ENCODE results near the gene AFDN.
"Not testable (repeated sequence)": the region's sequence is repeated elsewhere in the genome, so short reads cannot be mapped to it uniquely, and the experiment has no call there.

The AFDN gene

DNA sequence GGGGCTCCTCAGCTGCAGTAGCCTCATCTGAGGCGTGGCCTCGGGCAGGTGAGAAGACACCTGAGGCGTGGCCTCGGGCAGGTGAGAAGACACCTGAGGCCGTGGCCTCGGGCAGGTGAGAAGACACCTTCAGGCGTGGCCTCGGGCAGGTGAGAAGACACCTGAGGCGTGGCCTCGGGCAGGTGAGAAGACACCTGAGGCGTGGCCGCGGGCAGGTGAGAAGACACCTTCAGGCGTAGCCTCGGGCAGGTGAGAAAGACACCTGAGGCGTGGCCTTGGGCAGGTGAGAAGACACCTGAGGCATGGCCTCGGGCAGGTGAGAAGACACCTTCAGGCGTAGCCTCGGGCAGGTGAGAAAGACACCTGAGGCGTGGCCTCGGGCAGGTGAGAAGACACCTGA lies 174.8 kb downstream of the AFDN start:
- not testable (repeated sequence) for DNase-seq (ENCODE audit: low spot score)

DNA sequence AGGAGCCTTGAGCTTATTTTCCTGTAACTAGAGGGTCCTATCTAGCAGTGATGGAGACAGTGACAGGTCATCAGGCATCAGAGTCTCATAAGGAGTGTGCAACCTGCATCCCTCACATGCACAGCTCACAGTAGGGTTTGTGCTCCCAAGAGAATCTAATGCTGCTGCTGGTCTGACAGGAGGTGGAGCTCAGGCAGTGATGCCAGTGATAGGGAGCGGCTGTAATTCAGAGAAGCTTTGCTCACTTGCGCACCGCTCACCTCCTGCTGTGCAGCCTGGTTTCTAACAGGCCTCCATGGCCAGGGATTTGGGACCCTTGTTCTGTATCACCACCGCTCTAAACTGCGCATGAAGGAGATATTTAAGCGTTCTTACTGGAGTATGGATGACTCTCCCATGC lies 176.1 kb downstream of the AFDN start:
- DNase-seq (ENCODE audit: low spot score), result no peak

DNA sequence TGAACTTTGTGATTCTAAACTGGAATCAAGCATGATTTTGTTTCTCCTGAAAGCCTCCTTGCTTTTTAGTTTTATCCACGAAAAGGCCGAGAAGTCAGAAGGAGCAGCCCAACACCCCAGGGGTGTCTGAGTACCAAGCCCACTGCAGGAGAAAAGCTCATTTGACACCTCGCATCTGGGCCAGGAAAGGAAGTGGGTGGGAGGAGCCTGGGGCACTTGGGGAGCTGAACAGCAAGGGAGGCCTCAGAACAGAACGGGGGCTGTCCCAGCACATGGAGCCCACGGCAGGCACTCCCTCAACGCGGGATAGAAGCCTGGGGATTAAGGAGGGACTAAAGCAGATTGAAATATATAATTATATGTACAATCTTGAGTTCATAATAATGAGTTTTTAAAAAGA lies 177.3 kb downstream of the AFDN start:
- DNase-seq (ENCODE audit: low spot score), result no peak

DNA sequence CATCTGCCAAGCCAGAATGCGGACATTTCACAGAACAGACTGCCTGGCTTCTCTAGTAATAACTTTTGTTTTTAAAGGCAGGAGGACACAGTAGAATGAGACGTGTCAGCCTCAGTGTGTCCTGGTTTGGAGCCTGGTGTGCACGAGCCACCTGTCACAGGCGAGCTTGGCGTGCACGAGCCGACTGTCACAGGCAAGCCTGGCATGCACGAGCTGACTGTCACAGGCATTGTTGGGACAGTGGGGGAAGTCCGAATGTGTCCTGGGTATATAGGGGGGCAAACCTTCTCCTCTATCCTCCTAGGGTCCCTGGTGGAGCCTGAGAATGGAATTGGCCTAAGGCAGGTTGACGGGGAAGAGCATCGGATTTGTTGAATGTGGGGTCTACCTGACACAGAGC lies 178.2 kb downstream of the AFDN start:
- no peak for DNase-seq (ENCODE audit: low spot score)

DNA sequence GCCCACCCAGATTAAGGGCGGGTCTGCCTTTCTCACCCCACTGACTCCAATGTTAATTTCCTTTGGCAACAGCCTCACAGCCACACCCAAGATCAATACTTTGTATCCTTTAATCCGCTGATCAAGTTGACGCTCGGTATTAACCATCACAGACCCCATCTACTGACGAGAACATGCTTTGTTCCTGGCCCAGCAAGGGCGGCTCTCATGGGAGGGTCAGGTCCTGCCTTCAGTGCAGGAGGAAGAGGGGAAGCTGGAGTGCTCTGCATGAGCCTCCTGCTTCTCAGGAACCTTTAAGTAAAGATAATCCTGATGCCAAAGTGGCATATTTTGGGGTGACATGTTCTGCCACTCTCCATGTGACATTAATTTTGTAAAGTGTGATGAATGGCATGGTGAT lies 179.1 kb downstream of the AFDN start:
- DNase-seq (ENCODE audit: low spot score), result no peak

DNA sequence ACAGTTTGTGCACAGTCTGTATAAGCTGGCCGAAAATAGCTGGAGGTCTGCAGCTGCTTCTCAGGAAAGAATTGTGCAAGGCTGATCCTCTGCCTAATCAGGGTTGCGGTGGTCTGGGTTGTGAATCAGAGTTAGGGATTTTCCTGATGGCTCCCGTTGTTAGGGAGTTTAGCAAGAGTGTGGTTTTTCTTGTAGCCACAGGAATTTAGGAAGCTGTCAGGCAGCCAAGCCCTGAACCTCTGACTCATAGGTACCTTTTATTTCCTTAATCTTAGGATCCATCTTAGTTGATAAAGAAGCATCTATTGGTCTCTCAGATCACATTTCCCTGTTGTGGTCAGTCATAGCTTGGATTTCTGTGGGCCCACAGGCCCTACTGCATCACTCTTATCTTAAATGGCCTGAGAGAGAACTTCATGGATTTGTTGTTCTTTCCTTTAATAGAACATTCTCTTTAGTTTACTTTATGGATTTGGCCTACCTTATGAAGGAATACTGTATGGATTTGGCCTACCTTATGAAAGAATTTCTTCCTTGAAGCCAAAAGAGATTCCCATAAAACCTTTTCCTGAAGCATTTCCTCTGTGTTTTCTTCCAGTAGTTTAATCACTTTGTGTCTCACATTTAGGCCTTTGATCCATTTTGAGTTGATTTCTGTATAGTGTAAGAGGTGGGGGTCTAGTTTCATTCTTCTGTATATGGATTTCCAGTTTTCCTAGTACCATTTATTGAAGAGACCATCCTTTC lies 181.1 kb downstream of the AFDN start:
- peak; percentile 95 for DNase-seq (ENCODE audit: low spot score)

DNA sequence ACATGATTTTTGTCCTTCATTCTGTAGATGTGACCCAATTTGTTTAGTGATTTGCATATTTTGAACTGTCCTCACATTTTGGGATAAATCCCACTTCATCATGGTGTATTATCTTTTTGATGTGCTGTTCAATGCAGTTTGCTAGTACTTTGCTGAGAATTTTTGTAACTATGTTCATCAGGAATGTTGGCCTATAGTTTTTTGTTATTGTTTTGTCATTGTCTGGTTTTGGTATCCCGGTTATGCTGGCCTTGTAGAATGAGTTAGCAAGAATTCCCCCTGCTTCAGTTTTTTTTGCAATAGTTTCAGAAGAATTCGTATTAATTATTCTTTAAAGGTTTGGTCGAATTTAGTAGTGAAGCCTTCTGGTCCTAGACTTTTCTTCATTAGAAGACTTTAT lies 182.6 kb downstream of the AFDN start:
- DNase-seq (ENCODE audit: low spot score), result no peak

DNA sequence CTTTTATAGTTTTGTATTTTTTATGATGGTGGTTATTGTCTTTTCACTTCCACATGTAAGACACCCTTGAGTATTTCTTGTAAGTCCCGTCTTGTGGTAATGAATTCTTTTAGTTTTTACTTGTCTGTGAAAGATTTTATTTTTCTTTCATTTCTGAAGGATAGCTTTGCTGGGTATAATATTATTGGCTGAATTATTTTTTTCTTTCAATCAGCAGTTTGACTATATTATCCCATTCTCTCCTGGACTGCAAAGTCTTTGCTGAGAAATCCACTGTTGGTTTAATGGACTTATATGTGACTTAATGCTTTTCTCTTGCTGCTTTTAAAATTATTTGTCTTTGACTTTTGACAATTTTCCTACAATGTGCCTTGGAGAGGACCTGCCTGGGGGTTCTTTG lies 184.6 kb downstream of the AFDN start:
- no peak for DNase-seq (ENCODE audit: low spot score)

DNA sequence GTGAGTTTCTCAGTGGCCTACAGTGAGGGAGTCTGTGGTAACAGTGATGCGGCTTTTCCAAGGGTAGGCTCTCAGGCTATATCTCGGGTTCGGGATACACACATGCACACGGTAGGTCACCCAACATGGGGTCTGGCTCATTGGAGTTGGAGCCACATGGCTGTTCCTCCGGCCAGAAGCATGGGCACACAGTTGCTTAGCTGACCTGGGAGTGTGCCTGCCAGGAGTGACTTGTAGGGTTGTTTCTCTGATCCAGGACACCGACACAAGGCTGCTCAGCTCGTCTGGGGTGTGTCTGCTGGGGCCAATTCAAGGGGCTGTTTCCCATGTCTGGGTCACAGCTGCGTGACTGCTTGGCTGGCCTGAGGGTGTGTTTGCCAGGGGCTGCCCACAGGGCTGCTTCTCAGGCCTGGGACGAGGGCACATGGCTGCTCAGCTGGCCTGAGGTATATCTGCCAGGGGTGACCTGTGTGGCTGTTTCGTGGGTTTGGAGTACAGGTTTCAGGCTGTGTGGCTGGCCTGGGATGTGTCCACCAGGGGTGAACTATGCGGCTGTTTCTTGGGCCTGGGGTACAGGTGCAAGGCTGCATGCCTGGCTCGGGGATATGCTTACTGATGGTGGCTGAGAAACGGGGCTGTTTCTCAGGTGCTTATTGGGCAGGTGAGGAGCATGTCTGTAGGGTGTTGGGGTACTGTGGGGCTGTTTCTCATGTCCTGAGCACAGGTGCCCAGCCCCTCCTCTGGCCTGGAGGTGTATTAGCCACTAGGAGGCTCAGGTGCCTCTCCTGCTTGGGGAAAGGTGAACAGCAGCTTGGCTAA lies 185.9 kb downstream of the AFDN start:
- no peak for DNase-seq (ENCODE audit: low spot score)

DNA sequence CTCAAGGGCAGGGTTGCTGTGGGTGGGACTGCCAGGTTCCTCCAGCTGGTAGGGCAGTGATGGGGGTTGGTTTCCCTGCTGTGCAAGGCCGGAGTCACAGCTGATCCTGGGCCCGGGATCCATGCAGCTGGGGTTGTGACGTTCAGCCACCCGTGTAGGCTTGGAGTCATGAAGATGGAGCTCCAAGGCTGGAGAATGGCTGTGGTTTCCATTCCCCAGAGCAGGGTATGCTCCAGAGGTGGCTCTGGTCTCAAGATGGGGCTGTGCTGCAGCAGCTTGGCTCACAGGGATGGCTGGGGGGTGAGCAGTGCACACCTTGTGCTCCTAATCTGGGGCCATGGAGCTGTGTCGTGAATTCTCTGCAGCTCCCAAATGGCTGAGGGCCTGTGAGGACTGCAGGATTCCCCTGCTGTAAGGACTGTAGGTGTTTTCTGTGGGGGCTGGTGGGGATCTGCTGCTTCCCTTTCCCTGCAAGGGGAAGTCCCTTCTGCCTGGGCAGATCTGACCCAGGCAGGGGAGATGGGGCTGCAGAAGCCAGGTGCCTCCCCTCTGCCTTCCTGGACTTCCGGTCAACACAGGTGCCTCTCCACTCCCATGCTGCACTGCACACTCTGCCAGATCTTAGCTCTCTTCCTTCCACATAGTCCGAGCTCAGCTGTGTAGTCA lies 186.7 kb downstream of the AFDN start:
- DNase-seq (ENCODE audit: low spot score), result no peak

DNA sequence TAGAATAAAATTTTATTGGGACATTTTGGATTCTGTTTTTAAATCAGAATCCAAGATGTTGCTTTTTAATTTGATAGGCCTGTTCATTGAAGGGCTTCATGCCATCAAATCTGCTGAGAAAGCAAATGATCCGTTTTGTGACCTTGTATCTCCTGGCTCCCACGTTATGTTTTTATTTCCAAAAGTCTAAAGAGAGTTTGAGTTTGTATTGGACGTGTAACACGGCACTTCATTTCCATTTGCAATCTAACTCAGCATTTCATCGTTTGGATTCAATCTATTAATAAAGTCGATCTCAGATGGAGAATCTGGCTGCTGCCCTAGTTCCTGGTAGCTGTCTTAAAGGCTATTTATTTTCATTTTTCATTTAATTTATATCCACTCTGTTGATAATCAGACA lies 187.7 kb downstream of the AFDN start:
- no peak for DNase-seq (ENCODE audit: low spot score)

DNA sequence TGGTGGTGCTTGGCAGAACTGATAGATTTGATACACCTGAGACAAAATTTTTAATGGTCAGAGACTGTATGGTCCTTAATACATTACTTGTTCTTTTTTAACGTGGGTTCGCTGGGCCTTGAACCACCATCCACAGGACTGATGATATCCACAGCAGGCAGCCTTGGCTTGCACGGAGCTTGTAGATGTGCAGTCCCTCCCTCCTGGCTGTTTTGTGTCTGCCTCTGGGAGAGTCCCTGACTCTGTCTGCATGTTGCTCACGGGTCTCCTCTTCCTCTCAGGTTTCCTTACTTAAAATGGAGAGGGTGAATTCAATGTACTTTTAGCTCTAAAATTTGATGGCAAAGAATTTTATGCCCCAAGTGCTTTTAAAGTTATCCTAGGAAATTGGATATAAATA lies 188.3 kb downstream of the AFDN start:
- no peak for DNase-seq (ENCODE audit: low spot score)

DNA sequence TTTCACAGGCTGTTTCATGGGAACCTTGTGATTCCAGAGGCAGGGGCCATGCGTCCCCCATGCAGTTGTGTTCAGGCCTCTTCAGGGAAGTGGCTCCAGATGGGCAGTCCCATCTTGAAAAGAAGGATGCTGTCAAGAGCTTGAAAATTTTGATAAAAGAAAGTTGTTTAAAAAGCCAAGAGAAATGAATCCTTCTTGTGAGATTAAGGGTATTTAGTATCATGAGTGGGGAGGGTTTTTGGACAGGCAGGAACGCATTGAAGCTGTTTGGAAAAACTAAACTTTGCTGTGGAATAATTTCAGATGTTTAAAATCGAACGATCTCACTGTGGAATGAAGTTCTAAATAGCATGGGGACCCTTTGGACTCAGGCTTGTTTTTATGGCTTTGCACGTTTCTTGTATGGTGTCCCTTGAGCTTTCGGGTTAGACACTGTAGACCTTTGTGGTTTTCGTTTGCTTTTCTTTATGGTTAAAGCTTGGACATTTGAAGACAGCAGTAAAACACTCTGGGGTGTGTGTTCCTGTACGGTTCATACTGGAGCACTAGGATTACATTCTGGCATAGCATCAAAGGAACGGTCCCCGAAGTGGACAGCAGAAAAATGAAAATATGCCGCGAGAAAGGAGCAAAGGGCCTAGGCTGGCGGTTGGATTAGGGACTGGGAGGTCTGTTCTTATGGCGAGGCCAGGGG lies 188.9 kb downstream of the AFDN start:
- DNase-seq (ENCODE audit: low spot score), result no peak

DNA sequence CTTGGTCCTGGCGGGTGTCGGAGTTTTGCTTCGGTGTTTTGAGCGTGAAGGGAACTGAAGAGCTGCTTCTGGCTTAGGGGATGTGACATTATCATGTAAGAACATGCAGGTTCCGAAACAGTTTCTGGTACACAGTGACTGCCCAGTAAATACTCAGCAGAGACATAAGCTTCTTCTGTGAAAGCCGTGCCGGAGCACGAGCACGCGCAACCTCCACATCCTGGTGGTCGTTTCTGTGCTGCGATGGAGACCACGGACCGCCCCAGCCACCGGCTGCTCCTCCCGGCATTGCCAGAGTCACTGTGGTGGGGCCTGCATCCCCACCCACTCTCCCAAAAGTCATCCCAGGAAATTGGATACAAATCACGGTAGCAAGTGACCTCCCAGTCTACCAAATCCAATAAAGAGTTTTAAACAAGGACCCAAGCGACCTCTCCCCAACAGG lies 189.5 kb downstream of the AFDN start:
- DNase-seq (ENCODE audit: low spot score), result no peak

DNA sequence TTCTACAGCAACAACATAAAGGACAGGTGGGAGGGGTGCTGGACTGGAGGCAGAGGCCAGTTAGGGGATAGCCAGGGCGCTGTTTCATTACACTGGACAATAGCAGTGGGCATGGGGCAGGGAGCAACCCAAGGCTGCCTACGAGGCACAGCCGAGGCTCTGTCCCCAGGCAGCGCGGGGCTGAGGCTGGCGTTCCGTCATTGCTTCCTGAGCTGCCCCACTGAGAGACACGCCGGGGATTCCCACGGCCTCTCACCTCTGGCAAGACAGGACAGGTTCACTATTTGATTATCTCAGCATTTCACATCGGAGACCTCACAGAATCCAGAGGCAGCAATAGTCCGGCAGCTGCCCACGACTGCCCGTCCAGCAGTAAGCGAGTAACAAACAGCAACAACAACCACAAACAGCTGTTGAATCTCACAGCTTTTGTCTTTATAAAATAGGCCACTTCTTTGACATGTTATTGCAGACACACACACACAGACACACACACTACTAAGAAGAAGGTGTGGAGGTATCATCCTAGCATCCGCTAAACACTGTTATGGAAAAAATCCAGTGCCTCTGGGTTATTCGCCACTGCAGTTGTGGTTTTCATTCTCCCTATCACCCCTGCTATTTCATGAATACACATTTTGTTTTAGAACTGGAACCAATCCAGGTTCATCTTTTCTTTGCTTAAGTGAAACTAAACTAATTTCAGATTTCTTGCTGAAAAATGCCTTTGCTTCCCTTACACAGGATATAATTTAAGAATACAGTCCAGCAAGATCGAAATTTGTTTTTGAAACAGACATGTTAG lies 190.2 kb downstream of the AFDN start:
- no peak for DNase-seq (ENCODE audit: low spot score)

DNA sequence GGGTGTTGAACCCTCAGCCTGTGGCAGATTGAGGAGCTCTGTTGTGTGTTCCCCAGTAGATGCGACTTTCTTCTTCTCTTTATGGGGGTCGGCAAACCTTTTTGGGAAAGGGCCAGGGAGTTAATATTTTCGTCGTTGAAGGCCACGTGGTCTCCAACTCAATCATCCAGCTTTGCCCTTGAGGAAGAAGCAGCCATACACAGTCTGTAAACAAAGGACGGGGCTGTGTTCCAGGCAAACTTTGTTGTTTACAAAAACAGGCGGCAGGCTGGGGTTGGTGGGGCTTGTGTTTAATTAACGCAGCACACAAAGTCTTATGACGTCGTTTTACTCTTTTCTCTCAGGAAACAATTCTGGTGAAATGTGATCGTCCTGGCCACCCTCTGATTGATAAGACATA lies 190.9 kb downstream of the AFDN start:
- DNase-seq (ENCODE audit: low spot score), result no peak

DNA sequence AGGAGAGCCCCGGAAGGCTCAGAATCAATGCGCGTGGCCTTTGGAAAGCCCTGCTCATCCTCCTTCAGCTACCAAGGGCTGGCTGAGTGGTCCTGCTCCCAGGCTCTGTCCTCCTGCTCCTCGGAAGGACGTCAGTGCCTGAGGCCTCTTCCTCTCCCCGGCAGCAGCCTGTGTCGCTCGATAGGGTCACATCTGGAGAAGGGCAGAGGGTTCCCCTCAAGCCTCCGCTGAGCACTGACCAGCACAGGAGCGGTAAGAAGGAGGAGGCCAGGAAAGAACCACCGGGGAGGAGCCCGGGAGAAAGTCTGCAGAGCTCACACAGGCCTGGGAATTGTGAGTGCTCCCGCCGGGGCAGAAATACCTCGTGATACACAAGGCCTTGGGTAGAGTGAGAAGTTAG lies 192.0 kb downstream of the AFDN start:
- no peak for DNase-seq (ENCODE audit: low spot score)

DNA sequence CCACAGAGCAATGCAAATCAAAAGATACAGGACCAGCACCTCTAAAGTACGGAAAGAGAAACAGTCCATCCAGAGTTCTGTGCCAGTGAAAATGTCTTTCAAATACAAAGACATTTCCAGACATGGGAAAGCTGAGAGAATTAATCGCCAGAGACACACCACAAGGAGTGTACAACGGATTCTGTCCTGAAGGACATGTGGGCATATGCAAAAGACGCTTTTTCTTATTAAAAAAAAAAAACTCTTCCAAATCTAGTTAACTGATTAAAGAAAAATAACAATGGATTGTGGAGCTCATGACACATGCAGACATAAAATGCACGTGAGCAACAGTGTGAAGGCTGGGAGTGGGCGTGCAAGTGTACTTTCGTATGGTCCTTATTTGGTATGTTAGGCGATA lies 193.5 kb downstream of the AFDN start:
- DNase-seq (ENCODE audit: low spot score), result no peak

DNA sequence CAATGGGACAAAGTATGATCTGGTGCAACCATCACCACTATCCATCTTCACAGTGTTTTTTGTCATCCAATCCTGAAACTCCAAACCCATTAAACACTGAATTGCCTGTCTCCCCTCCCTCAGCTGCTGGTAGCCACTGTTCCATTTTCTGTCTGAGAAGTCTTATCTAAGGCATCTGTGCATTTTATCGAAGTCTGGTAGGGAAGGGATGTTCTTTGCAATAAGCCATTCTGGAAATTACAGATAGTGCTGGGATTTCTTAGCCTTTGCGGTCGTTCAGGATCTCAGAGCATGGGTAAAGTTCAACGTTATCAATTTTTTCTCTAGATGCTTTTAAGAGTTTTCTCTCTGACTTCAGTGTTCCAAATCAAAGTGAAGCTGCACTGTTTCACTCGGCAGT lies 194.9 kb downstream of the AFDN start:
- DNase-seq (ENCODE audit: low spot score), result no peak
